Measurements from ENCODE around the gene MISP.

The MISP gene

DNA sequence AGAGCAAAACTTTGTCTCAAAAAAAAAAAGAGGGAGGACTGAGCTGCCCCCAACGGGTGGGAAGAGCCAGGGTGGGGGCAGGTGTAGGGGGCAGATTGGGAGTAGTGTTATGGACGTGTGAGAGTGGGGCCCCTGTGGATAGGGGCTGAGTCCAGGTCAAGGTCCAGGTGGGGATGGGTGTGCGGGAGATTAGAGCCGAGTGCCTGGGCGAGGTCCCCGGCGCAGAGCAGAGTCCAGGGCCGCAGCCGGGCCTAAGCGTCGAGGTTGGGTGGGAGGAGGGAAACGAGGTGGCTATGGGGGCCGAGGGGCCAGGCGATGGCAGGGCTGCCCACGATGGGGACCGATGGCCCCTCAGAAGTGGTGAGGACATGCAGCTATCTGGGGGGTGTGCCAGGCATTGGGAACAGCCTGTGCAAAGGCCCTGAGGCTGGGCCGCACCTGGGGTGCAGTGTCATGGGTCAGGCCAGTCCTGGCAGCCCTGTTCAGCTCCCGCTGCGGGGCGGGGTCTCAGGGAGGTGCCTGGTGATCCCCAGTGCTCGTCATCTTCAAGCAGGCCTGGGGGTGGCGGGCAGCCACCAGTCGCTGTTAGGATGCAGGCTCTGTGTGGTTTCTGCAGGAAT, 12.3 kb upstream of the MISP start:
- TF ChIP-seq YY1 (IDR thresholded peaks at IDR 0.05; ENCODE audit: low read depth): no peak
- no peak for TF ChIP-seq TEAD4 (IDR thresholded peaks at IDR 0.05)
- TF ChIP-seq TAF1 (IDR thresholded peaks at IDR 0.05; ENCODE audit: low read depth): no peak
- TF ChIP-seq CREB1 (IDR thresholded peaks at IDR 0.05; ENCODE audit: low read depth): no peak
- TF ChIP-seq, protein P1, sequence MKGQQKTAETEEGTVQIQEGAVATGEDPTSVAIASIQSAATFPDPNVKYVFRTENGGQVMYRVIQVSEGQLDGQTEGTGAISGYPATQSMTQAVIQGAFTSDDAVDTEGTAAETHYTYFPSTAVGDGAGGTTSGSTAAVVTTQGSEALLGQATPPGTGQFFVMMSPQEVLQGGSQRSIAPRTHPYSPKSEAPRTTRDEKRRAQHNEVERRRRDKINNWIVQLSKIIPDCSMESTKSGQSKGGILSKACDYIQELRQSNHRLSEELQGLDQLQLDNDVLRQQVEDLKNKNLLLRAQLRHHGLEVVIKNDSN (IDR thresholded peaks at IDR 0.05): no peak
- TF ChIP-seq TCF12 (IDR thresholded peaks at IDR 0.05; ENCODE audit: low read depth): no peak

DNA sequence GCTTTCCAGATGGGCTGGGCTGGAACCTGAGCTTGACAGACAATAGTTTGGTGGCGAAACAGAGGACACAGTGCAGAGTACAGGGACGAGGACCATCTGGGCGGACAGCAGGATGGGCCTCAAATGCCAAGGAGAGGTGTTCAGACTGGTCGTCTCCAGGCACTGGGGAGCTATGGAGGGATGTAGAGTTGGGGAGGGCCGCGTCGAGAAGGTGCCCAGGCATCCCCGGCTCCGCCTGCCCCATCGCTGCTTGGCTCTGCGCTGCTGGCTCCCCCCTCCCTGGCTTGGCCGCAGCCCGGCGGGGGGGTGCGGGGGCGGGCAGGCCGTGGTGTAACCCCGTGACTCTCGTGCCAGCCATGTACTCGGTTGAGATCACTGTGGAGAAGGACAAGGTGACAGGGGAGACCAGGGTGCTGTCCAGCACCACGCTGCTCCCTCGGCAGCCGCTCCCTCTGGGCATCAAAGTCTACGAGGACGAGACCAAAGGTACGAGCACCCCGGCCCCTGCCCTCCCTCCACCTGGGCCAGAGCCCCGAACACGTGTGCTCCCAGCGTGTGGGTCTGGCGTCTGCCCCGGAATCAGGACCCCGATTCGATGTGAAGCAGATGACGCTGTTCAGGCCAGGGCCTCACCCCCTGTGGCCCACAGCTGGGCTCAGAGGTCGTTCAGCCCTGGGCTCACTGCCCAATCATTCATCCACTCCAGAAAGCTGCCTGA, 10.8 kb upstream of the MISP start:
- TF ChIP-seq EP300 (IDR thresholded peaks at IDR 0.05; ENCODE audit: borderline replicate concordance): peak; percentile 90; the same call in 1 of the 2 replicates
- peak; percentile 99 for TF ChIP-seq EGR1 (IDR thresholded peaks at IDR 0.05)
- TF ChIP-seq, protein P1 (IDR thresholded peaks at IDR 0.05): peak; percentile 66
- TF ChIP-seq FOXM1 (IDR thresholded peaks at IDR 0.05; ENCODE audit: borderline replicate concordance, low read depth): peak; percentile 55; the same call in 1 of the 2 replicates
- no peak for TF ChIP-seq CREB1 (IDR thresholded peaks at IDR 0.05; ENCODE audit: low read depth)
- TF ChIP-seq, protein P2, sequence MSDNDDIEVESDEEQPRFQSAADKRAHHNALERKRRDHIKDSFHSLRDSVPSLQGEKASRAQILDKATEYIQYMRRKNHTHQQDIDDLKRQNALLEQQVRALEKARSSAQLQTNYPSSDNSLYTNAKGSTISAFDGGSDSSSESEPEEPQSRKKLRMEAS (IDR thresholded peaks at IDR 0.05): peak; percentile 98
- TF ChIP-seq TCF12 (IDR thresholded peaks at IDR 0.05; ENCODE audit: low read depth): peak; percentile 97
- no peak for TF ChIP-seq TAF1 (IDR thresholded peaks at IDR 0.05; ENCODE audit: low read depth)
- TF ChIP-seq, protein P3, sequence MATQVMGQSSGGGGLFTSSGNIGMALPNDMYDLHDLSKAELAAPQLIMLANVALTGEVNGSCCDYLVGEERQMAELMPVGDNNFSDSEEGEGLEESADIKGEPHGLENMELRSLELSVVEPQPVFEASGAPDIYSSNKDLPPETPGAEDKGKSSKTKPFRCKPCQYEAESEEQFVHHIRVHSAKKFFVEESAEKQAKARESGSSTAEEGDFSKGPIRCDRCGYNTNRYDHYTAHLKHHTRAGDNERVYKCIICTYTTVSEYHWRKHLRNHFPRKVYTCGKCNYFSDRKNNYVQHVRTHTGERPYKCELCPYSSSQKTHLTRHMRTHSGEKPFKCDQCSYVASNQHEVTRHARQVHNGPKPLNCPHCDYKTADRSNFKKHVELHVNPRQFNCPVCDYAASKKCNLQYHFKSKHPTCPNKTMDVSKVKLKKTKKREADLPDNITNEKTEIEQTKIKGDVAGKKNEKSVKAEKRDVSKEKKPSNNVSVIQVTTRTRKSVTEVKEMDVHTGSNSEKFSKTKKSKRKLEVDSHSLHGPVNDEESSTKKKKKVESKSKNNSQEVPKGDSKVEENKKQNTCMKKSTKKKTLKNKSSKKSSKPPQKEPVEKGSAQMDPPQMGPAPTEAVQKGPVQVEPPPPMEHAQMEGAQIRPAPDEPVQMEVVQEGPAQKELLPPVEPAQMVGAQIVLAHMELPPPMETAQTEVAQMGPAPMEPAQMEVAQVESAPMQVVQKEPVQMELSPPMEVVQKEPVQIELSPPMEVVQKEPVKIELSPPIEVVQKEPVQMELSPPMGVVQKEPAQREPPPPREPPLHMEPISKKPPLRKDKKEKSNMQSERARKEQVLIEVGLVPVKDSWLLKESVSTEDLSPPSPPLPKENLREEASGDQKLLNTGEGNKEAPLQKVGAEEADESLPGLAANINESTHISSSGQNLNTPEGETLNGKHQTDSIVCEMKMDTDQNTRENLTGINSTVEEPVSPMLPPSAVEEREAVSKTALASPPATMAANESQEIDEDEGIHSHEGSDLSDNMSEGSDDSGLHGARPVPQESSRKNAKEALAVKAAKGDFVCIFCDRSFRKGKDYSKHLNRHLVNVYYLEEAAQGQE (IDR thresholded peaks at IDR 0.05; ENCODE audit: low read depth): peak; percentile 88
- peak; percentile 9; the same call in 1 of the 2 replicates for TF ChIP-seq RAD21 (IDR thresholded peaks at IDR 0.05; ENCODE audit: low read depth)
- TF ChIP-seq ZBTB7A (IDR thresholded peaks at IDR 0.05; ENCODE audit: low read depth): peak; percentile 26; the same call in 1 of the 2 replicates
- TF ChIP-seq CEBPB (IDR thresholded peaks at IDR 0.05): no peak; the same call in 1 of the 2 replicates
- 0 out of 2 replicates have a peak, but pooled peaks have one; percentile 6 for TF ChIP-seq YY1 (IDR thresholded peaks at IDR 0.05; ENCODE audit: low read depth)
- TF ChIP-seq NFIC (IDR thresholded peaks at IDR 0.05): peak; percentile 88
- peak; percentile 59; the same call in 1 of the 2 replicates for TF ChIP-seq TEAD4 (IDR thresholded peaks at IDR 0.05)

DNA sequence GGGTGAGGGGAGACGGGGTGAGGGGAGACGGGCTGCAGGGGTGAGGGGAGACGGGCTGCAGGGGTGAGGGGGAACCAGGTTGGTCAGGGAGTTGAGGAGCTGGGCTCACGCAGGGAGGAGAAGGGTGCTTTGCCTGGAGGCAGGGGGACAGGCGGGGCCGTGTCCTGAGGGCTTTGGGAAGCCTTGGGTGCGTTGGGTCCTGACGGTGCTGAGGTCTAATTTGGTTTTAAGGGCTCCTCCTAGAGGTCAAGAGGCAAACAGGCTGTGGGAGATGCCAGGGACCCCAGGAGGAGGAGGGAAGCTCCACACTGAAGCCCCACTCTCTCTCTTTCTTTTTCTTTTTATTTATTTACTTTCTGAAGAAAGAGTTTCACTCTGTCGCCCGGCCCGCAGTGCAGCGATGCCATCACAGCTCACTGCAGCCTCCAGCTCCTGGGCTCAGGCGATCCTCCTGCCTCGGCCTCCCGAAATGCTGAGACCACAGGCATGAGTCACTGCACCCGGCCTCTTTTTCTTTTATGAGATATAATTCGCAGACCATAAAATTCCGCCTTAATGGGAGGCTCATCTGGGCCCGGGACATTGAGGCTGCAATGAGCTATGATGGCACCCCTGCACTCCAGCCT, 9.3 kb upstream of the MISP start:
- TF ChIP-seq, protein P2 (IDR thresholded peaks at IDR 0.05): no peak
- TF ChIP-seq TCF12 (IDR thresholded peaks at IDR 0.05; ENCODE audit: low read depth) (no peak), CEBPB (IDR thresholded peaks at IDR 0.05) (no peak), EGR1 (IDR thresholded peaks at IDR 0.05) (no peak), TAF1 (IDR thresholded peaks at IDR 0.05; ENCODE audit: low read depth) (no peak), NFIC (IDR thresholded peaks at IDR 0.05) (no peak)
- TF ChIP-seq, protein P1 (IDR thresholded peaks at IDR 0.05): no peak

DNA sequence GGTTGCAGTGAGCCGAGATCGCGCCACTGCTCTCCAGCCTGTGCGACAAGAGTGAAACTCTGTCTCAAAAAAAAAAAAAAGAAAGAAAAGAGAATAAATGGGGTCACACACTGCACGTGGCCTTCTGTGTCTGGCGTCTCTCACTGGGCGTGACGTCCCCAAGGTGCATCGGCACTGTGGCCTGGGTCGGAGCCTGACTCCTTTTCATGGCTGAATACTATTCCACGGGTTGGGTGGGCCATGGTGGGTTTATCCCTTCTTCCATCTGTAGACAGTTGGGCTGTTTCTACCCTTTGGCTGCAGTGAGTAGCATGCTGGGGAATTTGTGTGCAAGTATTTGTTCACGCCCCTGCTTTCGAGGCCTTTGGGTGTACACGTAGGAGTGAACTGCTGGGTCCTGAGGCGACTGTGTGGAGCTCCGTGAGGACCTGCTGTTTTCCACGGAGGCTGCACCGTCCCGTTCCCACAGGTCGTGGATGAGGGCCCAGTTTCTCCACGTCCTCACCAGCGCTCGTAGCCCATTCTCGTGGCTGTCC, 8.3 kb upstream of the MISP start:
- TF ChIP-seq CEBPB (IDR thresholded peaks at IDR 0.05) (no peak), RAD21 (IDR thresholded peaks at IDR 0.05; ENCODE audit: low read depth) (no peak), CREB1 (IDR thresholded peaks at IDR 0.05; ENCODE audit: low read depth) (no peak), YY1 (IDR thresholded peaks at IDR 0.05; ENCODE audit: low read depth) (no peak)
- TF ChIP-seq, protein P1 (IDR thresholded peaks at IDR 0.05): no peak

DNA sequence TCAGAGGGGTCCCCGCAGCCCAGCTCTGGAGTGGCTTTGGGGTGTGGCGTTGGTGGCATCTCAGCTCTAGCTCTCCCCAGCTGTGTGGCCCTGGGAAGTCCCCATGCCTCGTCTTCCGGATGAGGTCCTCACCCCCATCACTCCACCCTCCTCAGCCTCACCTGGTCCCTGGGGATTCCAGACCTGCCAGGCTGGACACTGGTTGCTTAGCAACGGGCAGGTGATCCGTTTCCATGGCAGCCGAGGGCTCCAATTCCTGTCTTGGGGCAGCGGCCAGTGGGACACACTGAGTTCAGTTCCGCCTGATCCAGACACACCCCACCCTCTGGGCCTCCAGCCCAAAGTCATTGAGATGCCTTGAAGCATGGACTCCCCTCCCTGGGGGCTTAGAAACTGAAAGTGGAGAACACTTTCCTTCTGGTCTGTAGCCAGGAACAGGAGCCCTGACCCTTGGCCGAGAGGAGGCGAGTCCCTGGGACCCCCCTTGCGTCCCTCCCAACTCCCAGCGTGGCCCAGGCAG, 7.7 kb upstream of the MISP start:
- TF ChIP-seq, protein P1 (IDR thresholded peaks at IDR 0.05): peak; percentile 68
- TF ChIP-seq, protein P2 (IDR thresholded peaks at IDR 0.05): peak; percentile 52; the same call in 1 of the 2 replicates
- TF ChIP-seq RAD21 (IDR thresholded peaks at IDR 0.05; ENCODE audit: low read depth): peak; percentile 5; the same call in 1 of the 2 replicates
- peak; percentile 84 for TF ChIP-seq NFIC (IDR thresholded peaks at IDR 0.05)
- peak; percentile 85 for TF ChIP-seq TCF12 (IDR thresholded peaks at IDR 0.05; ENCODE audit: low read depth)
- TF ChIP-seq CREB1 (IDR thresholded peaks at IDR 0.05; ENCODE audit: low read depth): no peak
- peak; percentile 80 for TF ChIP-seq EP300 (IDR thresholded peaks at IDR 0.05; ENCODE audit: borderline replicate concordance)
- TF ChIP-seq FOXM1 (IDR thresholded peaks at IDR 0.05; ENCODE audit: borderline replicate concordance, low read depth): 0 out of 2 replicates have a peak, but pooled peaks have one; percentile 43
- peak; percentile 88 for TF ChIP-seq ZBTB7A (IDR thresholded peaks at IDR 0.05; ENCODE audit: low read depth)
- TF ChIP-seq EGR1 (IDR thresholded peaks at IDR 0.05): no peak; the same call in 1 of the 2 replicates
